Measurements from ENCODE around the gene TADA2B.

The TADA2B gene

DNA sequence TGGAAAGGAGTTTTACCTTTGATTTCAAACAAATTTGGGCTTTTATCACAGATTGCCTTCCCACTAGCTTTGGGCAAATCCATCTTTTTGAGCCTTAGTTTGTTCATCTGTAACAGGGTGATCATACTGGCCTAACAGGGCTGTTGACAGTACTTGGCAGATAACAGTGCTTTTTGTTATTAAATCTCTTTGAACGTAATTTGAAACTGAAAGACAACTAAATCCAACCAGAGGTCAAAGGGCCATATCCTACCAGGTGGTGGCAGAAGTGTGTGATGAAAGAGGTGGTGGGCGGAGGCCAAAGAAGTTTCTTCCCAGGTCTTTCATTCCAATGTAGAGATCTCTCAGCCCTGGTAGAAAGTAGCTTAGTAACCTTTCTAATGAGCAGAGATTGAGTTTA, 35.2 kb upstream of the TADA2B start:
- no peak overlapping the region for H3K27ac ChIP-seq
- no peak for DNase-seq (ENCODE audit: low spot score)
- TF ChIP-seq, protein P1, sequence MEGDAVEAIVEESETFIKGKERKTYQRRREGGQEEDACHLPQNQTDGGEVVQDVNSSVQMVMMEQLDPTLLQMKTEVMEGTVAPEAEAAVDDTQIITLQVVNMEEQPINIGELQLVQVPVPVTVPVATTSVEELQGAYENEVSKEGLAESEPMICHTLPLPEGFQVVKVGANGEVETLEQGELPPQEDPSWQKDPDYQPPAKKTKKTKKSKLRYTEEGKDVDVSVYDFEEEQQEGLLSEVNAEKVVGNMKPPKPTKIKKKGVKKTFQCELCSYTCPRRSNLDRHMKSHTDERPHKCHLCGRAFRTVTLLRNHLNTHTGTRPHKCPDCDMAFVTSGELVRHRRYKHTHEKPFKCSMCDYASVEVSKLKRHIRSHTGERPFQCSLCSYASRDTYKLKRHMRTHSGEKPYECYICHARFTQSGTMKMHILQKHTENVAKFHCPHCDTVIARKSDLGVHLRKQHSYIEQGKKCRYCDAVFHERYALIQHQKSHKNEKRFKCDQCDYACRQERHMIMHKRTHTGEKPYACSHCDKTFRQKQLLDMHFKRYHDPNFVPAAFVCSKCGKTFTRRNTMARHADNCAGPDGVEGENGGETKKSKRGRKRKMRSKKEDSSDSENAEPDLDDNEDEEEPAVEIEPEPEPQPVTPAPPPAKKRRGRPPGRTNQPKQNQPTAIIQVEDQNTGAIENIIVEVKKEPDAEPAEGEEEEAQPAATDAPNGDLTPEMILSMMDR (IDR thresholded peaks at IDR 0.05): no peak

DNA sequence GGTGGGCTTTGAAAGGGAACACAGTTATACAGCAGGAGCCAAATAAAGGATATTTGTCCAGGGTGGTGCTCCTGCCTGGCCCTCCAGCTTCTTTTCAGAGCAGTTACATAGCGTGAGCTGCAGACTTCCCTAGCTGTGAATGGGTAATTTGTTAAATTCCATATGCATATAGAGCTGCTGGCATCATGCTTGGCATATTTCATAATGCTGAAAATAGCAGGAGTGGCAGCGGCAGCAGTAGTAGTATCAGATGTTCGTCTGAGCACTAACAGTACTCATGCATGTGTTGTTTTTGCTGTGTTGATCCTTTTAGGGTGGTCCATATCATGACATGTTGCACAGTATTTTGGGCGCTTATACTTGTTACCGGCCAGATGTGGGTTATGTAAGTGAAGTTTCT, 33.6 kb upstream of the TADA2B start:
- TF ChIP-seq, protein P1 (IDR thresholded peaks at IDR 0.05): no peak
- no peak overlapping the region for H3K4me3 ChIP-seq
- H3K27ac ChIP-seq: no peak overlapping the region
- DNase-seq (ENCODE audit: low spot score): no peak

More for the DNA sequence above, 35.2 kb upstream of the TADA2B start:
- no peak overlapping the region for H3K4me3 ChIP-seq

DNA sequence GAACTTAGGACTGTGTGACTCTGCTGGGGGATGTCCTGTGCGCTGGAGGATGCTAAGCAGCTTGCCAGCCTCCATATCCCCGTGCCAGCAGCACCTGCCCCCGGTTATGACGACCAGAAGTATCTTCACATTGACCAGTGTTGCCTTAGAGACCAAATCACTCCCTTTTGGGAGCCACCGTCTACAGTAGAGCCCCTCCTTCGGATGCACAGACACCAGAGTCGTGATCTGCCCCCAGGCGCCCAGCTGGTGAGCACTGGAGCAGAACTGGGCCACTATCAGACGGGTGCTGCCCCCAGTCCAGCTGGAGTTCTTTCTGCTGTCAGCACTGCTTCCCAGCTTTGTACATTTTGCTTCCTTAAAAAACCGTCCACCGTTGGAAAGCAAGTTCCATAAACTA, 30.0 kb upstream of the TADA2B start:
- TF ChIP-seq, protein P1 (IDR thresholded peaks at IDR 0.05): no peak
- DNase-seq (ENCODE audit: low spot score): no peak
- Histone ChIP-seq H3K4me3 (no peak overlapping the region), H3K27ac (no peak overlapping the region)

DNA sequence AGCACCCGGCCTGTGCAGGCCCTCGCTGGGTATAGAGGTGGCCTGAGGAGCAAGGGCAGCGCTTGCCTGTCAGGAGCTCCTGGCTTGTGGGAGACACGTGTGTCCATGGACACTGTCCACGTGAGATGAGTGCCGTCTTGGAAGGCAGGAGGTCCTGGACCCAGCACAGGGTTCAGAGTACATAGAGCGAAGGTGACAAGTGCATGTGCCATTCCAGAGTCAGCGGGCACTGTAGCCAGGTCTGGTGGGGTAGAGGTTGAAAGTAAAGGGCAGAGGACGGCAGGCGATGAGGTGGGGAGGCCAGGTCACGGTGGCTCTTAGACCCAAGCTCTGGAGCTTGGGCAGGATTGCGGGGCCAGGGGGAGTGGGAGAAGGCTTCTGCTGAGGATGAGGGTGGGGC, 28.4 kb upstream of the TADA2B start:
- H3K4me3 ChIP-seq: no peak overlapping the region
- H3K27ac ChIP-seq: no peak overlapping the region
- DNase-seq (ENCODE audit: low spot score): no peak
- TF ChIP-seq, protein P1 (IDR thresholded peaks at IDR 0.05): no peak

DNA sequence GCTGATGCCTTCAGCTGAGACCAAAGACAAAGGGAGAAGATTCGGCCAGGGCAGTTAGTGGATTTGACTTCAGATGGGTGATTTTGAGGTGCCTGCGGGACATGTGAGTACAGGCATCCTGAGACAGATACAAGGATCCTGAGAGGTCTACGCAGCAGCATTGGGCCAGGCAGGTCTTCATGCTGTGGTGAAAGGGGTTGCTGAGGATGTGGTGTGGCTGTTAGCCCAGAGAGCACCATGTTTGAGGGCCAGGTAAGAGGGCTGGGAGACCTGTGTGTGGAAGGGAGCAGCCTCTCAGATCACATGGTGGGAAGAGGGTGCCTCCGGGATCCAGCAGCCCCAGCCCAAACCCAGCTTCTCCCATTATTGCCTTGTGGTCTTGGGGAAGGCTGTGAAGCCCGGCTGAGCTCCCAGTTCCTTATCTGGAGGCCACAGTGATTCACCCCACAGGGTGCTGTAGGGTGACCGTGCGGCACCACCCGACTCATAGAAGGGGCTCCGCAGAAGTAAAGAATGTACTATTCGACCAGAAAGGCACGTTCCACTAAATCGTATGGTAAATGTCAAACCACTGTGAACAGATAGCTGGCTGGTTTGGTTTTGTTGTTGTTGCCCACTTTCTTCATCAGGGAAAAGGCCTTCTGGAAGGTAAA, 27.7 kb upstream of the TADA2B start:
- Histone ChIP-seq H3K4me3 (no peak overlapping the region), H3K27ac (no peak overlapping the region)
- no peak for DNase-seq (ENCODE audit: low spot score)
- TF ChIP-seq, protein P1 (IDR thresholded peaks at IDR 0.05): no peak

DNA sequence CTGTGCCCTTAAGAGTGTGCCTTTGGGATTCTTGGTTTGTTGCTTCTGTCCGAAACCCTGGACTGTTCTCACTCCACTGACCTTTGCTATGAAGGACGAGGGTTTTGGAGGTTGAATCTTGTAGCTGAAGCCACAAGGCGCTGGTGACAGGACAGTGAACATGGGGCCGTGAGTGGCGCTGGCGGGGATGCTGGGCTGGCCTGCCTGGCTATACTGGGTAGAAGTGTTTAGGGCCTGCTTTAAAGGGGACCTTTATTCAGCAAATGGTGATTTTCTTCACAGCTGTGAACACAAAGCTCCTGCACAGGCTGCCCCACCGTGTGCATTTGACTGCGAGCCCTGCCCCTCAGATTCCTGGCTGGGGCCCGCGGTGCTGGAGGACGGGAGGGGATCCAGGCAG, 27.1 kb upstream of the TADA2B start:
- Histone ChIP-seq H3K4me3 (no peak overlapping the region), H3K27ac (no peak overlapping the region)
- TF ChIP-seq, protein P1 (IDR thresholded peaks at IDR 0.05): no peak
- DNase-seq (ENCODE audit: low spot score): no peak

DNA sequence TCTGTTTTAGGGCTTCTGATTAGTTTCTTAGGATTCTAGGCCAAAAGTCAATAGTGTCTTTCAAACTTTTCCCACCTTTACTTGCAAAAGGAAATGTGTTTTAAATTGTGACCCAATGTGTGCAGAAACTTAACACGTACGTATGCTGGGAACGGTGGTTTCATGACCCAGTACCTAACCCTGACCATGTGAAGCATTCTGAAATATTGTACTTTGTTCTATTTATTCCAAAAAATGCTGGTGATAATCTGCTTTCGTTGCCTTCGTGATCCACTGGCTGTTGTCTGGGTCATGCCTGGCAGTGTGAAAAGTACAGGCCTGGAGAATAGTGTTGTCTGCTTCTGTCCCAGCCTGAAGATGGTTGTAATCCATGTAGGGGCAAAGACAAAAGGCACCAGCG, 26.7 kb upstream of the TADA2B start:
- Histone ChIP-seq H3K4me3 (no peak overlapping the region), H3K27ac (no peak overlapping the region)
- DNase-seq (ENCODE audit: low spot score): no peak
- TF ChIP-seq, protein P1 (IDR thresholded peaks at IDR 0.05): no peak

All from coronary artery (tissue), 2 donors.